ENCODE data around the gene FAM120B.

Gene FAM120B, protein sequence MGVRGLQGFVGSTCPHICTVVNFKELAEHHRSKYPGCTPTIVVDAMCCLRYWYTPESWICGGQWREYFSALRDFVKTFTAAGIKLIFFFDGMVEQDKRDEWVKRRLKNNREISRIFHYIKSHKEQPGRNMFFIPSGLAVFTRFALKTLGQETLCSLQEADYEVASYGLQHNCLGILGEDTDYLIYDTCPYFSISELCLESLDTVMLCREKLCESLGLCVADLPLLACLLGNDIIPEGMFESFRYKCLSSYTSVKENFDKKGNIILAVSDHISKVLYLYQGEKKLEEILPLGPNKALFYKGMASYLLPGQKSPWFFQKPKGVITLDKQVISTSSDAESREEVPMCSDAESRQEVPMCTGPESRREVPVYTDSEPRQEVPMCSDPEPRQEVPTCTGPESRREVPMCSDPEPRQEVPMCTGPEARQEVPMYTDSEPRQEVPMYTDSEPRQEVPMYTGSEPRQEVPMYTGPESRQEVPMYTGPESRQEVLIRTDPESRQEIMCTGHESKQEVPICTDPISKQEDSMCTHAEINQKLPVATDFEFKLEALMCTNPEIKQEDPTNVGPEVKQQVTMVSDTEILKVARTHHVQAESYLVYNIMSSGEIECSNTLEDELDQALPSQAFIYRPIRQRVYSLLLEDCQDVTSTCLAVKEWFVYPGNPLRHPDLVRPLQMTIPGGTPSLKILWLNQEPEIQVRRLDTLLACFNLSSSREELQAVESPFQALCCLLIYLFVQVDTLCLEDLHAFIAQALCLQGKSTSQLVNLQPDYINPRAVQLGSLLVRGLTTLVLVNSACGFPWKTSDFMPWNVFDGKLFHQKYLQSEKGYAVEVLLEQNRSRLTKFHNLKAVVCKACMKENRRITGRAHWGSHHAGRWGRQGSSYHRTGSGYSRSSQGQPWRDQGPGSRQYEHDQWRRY

DNA sequence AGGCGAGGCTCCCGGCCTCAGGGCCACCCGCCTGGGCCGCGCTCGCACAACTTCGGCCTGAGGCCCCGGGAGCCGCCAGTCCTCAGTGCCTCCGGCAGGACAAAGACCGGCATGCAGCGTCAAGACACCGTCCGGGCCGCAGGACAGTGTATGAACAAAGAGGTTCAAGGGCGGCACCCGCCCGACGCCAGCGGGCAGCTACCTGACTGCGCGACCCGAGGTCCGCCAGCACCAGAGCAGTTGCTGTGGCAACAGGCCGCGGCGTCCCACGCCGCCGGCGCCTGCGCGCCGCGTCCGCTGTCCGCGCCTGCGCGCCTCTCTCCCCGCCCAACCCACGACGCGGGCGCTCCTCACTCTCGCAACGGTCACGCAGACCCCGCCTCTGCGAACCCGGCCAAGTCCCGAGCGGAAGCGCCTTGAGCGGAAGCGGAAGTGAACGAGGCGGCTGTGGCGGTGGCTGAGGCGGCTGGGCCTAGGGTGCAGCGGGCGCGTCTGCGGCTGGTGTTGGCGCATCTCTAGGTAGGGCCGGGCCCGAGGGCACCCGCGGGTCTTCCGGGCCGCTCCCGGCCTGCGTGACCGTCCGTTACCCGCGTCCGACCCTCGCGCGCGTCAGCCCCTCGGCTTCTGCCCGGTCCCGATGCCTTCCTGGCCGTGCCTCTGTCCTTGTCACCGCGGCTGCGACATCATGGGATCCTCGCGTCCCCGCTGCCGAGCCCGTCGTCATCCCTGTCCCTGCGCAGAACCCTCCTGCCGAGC is at the start of gene FAM120B:
Gene FAM120B, plus strand, starts transcription at position 435 of the 756 bp plus-strand sequence. CDS start 10,633 bp downstream, outside the sequence.
- DNase-seq (ENCODE audit: low read depth, low spot score): peak; percentile 40
- Histone ChIP-seq H3K9ac (ENCODE audit: insufficient read length) (peak within 1 kb of the TSS; percentile 92), H3K36me3 (ENCODE audit: insufficient read depth, low read length) (0 out of 2 replicates have a peak, but pooled peaks cover 4% of the 10 kb centered on the region), H3K27ac (no peak within 1 kb of the TSS), H3K9me3 (ENCODE audit: low read depth, low read length) (no peaks in the 10 kb centered on the region), H3K4me3 (peak within 1 kb of the TSS; percentile 87)
- TF ChIP-seq POLR2AphosphoS5 (IDR thresholded peaks at IDR 0.05; ENCODE audit: borderline replicate concordance, low read depth, low read length) (peak; percentile 97), FOXP2 (optimal IDR thresholded peaks at IDR 0.05; ENCODE audit: control extremely low read depth, extremely low read length, insufficient read depth) (peak; percentile 80), EZH2 (IDR thresholded peaks at IDR 0.05) (no peak)

DNA sequence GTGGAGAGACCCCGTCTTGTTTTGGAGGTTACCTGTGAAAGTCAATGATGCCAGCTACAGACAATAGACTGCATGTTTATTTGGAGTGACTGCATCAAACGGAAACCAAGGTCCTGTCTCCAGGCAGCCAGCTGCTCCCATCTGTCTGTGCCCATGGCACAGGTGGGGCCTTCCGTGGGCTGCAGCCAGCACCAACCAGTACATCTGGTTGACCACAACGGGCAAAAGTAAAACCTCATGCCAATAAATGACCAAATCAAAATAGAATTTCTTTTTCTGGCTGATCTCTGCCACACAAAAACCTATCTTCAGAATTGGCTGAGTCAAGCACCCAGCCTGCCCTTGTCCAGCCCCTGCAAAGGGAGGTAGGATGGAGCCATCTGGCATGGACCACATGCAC is 49.2 kb upstream of the FAM120B start:
- no peak overlapping the region for H3K9ac ChIP-seq (ENCODE audit: insufficient read length)
- H3K4me3 ChIP-seq: no peak overlapping the region
- no peaks in the 10 kb centered on the region for H3K36me3 ChIP-seq (ENCODE audit: insufficient read depth, low read length)
- H3K9me3 ChIP-seq (ENCODE audit: low read depth, low read length): no peaks in the 10 kb centered on the region
- no peak for DNase-seq (ENCODE audit: low read depth, low spot score)
- H3K27ac ChIP-seq: no peak overlapping the region
- TF ChIP-seq POLR2AphosphoS5 (IDR thresholded peaks at IDR 0.05; ENCODE audit: borderline replicate concordance, low read depth, low read length) (no peak), EZH2 (IDR thresholded peaks at IDR 0.05) (no peak), FOXP2 (optimal IDR thresholded peaks at IDR 0.05; ENCODE audit: control extremely low read depth, extremely low read length, insufficient read depth) (no peak)

DNA sequence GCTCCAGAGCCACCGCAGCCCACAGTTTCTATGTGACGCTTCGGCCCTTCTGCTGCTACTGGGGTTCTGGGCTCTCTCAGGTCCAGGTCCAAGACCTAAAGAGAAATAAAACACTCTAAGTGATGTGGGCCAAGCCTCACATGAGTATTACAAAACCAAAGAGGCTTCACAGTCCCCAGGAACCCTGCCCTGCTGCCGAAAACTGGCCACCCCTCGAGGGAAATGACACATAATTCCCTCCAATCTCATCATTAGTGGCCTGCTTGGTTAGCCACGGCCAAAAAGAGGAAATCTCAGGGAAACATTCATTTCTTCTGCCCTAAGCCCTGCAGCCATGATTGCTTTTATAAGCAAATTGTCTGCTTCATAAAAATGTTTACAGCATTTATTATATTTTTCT is 48.2 kb upstream of the FAM120B start:
- no peak for DNase-seq (ENCODE audit: low read depth, low spot score)
- Histone ChIP-seq H3K9ac (ENCODE audit: insufficient read length) (no peak overlapping the region), H3K36me3 (ENCODE audit: insufficient read depth, low read length) (no peaks in the 10 kb centered on the region), H3K9me3 (ENCODE audit: low read depth, low read length) (no peaks in the 10 kb centered on the region), H3K4me3 (no peak overlapping the region), H3K27ac (no peak overlapping the region)
- no peak for TF ChIP-seq EZH2 (IDR thresholded peaks at IDR 0.05)
- no peak for TF ChIP-seq POLR2AphosphoS5 (IDR thresholded peaks at IDR 0.05; ENCODE audit: borderline replicate concordance, low read depth, low read length)
- TF ChIP-seq FOXP2 (optimal IDR thresholded peaks at IDR 0.05; ENCODE audit: control extremely low read depth, extremely low read length, insufficient read depth): no peak

DNA sequence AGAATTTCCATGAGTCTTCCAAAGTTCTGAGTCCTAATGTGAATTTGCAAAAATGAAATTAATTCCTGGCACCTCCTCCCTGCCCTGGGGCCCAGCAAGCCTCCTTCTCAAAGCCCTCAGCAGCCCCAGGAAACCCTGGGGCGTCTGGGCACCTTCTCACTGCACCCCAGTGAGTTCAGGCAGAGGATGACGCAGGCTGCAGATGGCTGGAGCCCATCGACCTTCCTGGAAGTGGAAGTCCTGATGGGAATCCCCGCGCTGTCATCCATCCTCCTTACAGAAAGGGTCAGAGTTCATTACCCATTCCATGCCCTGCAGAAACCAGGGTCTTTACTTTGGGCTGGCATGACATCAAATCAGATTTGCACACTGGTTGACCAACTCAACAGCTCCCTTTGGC is 47.3 kb upstream of the FAM120B start:
- Histone ChIP-seq H3K36me3 (ENCODE audit: insufficient read depth, low read length) (no peaks in the 10 kb centered on the region), H3K9ac (ENCODE audit: insufficient read length) (no peak overlapping the region), H3K4me3 (no peak overlapping the region), H3K9me3 (ENCODE audit: low read depth, low read length) (no peaks in the 10 kb centered on the region), H3K27ac (no peak overlapping the region)
- no peak for DNase-seq (ENCODE audit: low read depth, low spot score)
- TF ChIP-seq FOXP2 (optimal IDR thresholded peaks at IDR 0.05; ENCODE audit: control extremely low read depth, extremely low read length, insufficient read depth) (no peak), POLR2AphosphoS5 (IDR thresholded peaks at IDR 0.05; ENCODE audit: borderline replicate concordance, low read depth, low read length) (no peak), EZH2 (IDR thresholded peaks at IDR 0.05) (no peak)

DNA sequence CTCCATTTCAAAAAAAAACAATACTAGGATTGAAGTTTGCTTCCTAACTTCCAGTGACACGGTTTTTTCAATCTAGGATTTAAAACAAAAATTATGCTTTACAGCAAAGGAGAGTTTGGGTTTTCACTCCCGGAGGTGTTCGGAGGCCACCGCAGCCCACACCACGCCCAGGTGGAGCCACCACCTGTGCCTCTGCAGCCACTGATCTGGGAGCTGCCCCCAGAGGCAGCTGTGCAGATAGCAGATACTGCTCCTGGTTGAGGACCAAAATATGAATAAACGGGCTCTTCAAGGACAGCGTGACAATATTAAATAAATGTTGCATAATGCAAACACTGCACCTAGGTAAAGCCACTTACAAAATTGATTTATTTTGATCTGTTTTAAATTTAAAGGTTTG is 45.9 kb upstream of the FAM120B start:
- DNase-seq (ENCODE audit: low read depth, low spot score): no peak
- H3K4me3 ChIP-seq: no peak overlapping the region
- H3K9me3 ChIP-seq (ENCODE audit: low read depth, low read length): no peaks in the 10 kb centered on the region
- no peak overlapping the region for H3K9ac ChIP-seq (ENCODE audit: insufficient read length)
- TF ChIP-seq FOXP2 (optimal IDR thresholded peaks at IDR 0.05; ENCODE audit: control extremely low read depth, extremely low read length, insufficient read depth): no peak
- no peak overlapping the region for H3K27ac ChIP-seq
- H3K36me3 ChIP-seq (ENCODE audit: insufficient read depth, low read length): no peaks in the 10 kb centered on the region

DNA sequence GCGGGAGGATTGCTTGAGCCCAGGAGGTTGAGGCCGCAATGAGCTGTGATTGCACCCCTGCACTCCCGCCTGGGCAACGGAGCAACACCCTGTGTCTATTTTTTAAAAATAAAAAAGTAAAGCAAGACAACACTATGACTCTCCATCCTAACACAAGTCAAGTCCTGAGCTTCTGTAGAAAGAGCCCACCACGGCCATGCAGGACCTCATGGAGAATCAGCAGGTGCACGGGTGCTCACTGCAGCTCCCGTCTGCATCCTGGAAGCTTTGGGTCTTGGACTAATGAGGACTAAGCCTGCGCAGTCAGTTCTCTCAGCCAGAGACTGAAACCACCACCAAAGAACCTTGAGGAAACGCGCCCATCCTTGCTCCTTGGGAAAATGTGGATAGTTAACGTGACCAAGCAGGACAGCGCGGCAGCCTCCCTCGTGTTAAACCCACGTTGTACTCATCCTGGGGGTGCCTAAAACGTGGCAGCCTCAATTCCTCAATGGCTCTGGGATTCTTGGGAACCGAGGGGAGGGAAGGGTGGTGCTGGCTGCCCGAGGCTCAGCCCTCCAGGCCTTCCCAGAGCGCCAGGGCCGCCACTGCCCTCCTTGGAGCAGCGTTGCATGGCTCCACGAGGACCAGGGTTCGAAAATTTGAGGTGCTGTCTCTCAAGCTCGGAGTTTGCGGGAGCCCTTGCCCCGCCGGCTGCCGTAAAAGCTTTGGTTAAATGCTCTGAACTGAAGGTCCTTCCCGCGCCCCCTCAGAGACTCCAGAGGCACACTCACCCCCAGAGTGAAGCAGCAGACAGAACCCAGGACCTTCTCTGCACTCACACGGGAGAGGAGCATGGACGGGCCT is 44.7 kb upstream of the FAM120B start:
- Histone ChIP-seq H3K4me3 (no peak overlapping the region), H3K36me3 (ENCODE audit: insufficient read depth, low read length) (no peaks in the 10 kb centered on the region), H3K9me3 (ENCODE audit: low read depth, low read length) (no peaks in the 10 kb centered on the region), H3K27ac (no peak overlapping the region), H3K9ac (ENCODE audit: insufficient read length) (no peak overlapping the region)
- no peak for DNase-seq (ENCODE audit: low read depth, low spot score)
- TF ChIP-seq POLR2AphosphoS5 (IDR thresholded peaks at IDR 0.05; ENCODE audit: borderline replicate concordance, low read depth, low read length) (no peak), EZH2 (IDR thresholded peaks at IDR 0.05) (no peak), FOXP2 (optimal IDR thresholded peaks at IDR 0.05; ENCODE audit: control extremely low read depth, extremely low read length, insufficient read depth) (no peak)

DNA sequence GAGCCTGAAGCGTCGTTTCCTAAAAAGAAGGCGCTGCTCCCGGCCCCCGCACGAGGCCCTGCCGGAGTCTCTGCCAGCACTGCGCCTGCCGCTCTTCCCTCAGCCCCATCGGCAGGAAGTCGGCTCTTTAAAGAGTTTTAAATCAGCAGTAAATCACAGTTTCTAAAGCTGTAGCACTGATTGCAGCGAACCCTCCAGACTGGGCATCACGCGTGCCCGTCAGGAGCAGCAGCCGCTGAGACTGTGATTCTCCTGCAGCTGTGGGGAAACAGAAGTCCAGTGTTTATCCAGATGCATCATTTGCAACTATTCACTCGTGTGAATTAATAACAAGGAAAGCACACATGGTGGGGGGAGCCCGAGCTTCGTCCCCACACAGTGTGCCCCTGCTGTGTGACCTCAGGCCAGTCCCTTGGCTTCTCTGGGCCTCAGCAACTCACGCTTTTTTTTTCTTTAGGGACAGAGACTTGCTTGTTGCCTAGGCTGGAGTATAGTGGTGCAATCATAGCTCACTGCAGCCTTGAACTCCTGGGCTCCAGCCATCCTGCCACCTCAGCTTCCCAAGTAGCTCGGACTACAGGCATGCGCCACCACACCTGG is 44.0 kb upstream of the FAM120B start:
- Histone ChIP-seq H3K36me3 (ENCODE audit: insufficient read depth, low read length) (no peaks in the 10 kb centered on the region), H3K27ac (no peak overlapping the region), H3K9me3 (ENCODE audit: low read depth, low read length) (no peaks in the 10 kb centered on the region), H3K9ac (ENCODE audit: insufficient read length) (no peak overlapping the region), H3K4me3 (no peak overlapping the region)
- no peak for DNase-seq (ENCODE audit: low read depth, low spot score)
- TF ChIP-seq EZH2 (IDR thresholded peaks at IDR 0.05) (no peak), FOXP2 (optimal IDR thresholded peaks at IDR 0.05; ENCODE audit: control extremely low read depth, extremely low read length, insufficient read depth) (no peak), POLR2AphosphoS5 (IDR thresholded peaks at IDR 0.05; ENCODE audit: borderline replicate concordance, low read depth, low read length) (no peak)

Data from SK-N-MC (cell line).